Loucy (cell line): ENCODE results near the gene SLC16A9.

Experiments used
- EZH2phosphoT487 ChIP-seq: fragments of 200-600 bp; IDR thresholded peaks from 2 replicates; pipeline ENCODE4 v1.6.1; 2018; ENCODE audit warnings: antibody characterized with exemption, mild to moderate bottlenecking, moderate library complexity, borderline replicate concordance
- TF ChIP-seq, protein P1 (sequence below): fragments of 200-600 bp; sonication (generic); conservative IDR thresholded peaks from 2 replicates; pipeline ENCODE4 v1.5.1; 2014; ENCODE audit warnings: mild to moderate bottlenecking, antibody characterized with exemption, low read length

DNA sequence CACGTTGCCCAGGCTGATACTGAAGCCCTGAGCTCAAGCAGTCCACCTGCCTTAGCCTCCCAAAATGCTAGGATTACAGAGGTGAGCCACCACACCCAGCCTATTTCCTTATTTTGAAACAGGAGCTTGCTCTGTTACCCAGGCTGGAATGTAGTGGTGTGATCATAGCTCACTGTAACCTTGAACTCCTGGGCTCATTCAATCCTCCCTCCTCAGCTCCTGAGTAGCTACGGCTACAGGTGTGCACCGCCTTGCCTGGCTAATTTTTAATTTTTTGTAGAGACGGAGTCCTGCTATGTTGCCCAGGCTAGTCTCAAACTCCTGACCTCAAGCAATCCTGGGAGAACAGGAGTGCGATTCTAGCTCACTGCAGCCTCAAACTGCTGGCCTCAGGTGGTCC lies 31.9 kb upstream of the SLC16A9 start:
- TF ChIP-seq, protein P1, sequence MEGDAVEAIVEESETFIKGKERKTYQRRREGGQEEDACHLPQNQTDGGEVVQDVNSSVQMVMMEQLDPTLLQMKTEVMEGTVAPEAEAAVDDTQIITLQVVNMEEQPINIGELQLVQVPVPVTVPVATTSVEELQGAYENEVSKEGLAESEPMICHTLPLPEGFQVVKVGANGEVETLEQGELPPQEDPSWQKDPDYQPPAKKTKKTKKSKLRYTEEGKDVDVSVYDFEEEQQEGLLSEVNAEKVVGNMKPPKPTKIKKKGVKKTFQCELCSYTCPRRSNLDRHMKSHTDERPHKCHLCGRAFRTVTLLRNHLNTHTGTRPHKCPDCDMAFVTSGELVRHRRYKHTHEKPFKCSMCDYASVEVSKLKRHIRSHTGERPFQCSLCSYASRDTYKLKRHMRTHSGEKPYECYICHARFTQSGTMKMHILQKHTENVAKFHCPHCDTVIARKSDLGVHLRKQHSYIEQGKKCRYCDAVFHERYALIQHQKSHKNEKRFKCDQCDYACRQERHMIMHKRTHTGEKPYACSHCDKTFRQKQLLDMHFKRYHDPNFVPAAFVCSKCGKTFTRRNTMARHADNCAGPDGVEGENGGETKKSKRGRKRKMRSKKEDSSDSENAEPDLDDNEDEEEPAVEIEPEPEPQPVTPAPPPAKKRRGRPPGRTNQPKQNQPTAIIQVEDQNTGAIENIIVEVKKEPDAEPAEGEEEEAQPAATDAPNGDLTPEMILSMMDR, result no peak
- no peak for TF ChIP-seq EZH2phosphoT487
